ENCODE measurements around the gene PCDHGB7. TPM values are rescaled to one million over a fixed set of nuclear protein-coding genes. Genes with fewer than 3 reads are reported as not detected.
A peak's percentile ranks its signal among the peaks of the same experiment; 100 is the strongest.
"Not testable (repeated sequence)": the region's sequence is repeated elsewhere in the genome, so short reads cannot be mapped to it uniquely, and the experiment has no call there.

PCDHGB7 gene
- total and polyA plus RNA-seq, 2 donors (not counting 1 experiment from before 2014, with no cell fraction given) = 13.0 to 15.3 TPM

- Histone ChIP-seq H4K20me1 (ENCODE audit: control insufficient read depth, extremely low read depth, insufficient read depth, low read length) (no peaks in the 10 kb centered on the region), H3K27ac (ENCODE audit: insufficient read depth, low read length) (no peak overlapping the region), H3K9me3 (ENCODE audit: control insufficient read depth, insufficient read depth, low read depth, low read length) (peaks cover 6% of the 10 kb centered on the region), H2AFZ (ENCODE audit: low read length) (no peak overlapping the region), H3K4me3 (replicated peaks in 1 of 4; ENCODE audit: control extremely low read depth in 1 of 4, insufficient read depth in 1 of 4, low read depth in 3 of 4, low read length in 4 of 4) (peak overlapping the region; percentile 26 to 69 (median 46)), H3K4me2 (ENCODE audit: extremely low read depth, insufficient read depth, low read length) (peak overlapping the region; percentile 47), H3K79me2 (ENCODE audit: control insufficient read depth, insufficient read depth, low read length) (no peaks in the 10 kb centered on the region), H3K4me1 (ENCODE audit: control insufficient read depth, extremely low read depth, insufficient read depth, low read length) (no peaks in the 10 kb centered on the region), H3K36me3 (ENCODE audit: control insufficient read depth, insufficient read depth, low read length) (no peaks in the 10 kb centered on the region), H3K27me3 (ENCODE audit: control insufficient read depth, insufficient read depth, low read length) (peaks cover 3% of the 10 kb centered on the region), H3K9ac (ENCODE audit: insufficient read depth, low read length) (no peak overlapping the region)
- no peak for DNase-seq (ENCODE audit: low read depth in 2 of 2)
- TF ChIP-seq, protein P1, sequence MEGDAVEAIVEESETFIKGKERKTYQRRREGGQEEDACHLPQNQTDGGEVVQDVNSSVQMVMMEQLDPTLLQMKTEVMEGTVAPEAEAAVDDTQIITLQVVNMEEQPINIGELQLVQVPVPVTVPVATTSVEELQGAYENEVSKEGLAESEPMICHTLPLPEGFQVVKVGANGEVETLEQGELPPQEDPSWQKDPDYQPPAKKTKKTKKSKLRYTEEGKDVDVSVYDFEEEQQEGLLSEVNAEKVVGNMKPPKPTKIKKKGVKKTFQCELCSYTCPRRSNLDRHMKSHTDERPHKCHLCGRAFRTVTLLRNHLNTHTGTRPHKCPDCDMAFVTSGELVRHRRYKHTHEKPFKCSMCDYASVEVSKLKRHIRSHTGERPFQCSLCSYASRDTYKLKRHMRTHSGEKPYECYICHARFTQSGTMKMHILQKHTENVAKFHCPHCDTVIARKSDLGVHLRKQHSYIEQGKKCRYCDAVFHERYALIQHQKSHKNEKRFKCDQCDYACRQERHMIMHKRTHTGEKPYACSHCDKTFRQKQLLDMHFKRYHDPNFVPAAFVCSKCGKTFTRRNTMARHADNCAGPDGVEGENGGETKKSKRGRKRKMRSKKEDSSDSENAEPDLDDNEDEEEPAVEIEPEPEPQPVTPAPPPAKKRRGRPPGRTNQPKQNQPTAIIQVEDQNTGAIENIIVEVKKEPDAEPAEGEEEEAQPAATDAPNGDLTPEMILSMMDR (conservative IDR thresholded peaks at IDR 0.05 in 1 of 2, IDR thresholded peaks at IDR 0.05 in 1 of 2; ENCODE audit: low read depth in 1 of 2, low read length in 2 of 2) = no peak
- TF ChIP-seq EZH2 (IDR thresholded peaks at IDR 0.05; ENCODE audit: low read length, missing control alignments) = no peak
These were observed 3.9 kb upstream of the PCDHGB7 start for GRCh38 chr5:141413540-141414069.

DNA sequence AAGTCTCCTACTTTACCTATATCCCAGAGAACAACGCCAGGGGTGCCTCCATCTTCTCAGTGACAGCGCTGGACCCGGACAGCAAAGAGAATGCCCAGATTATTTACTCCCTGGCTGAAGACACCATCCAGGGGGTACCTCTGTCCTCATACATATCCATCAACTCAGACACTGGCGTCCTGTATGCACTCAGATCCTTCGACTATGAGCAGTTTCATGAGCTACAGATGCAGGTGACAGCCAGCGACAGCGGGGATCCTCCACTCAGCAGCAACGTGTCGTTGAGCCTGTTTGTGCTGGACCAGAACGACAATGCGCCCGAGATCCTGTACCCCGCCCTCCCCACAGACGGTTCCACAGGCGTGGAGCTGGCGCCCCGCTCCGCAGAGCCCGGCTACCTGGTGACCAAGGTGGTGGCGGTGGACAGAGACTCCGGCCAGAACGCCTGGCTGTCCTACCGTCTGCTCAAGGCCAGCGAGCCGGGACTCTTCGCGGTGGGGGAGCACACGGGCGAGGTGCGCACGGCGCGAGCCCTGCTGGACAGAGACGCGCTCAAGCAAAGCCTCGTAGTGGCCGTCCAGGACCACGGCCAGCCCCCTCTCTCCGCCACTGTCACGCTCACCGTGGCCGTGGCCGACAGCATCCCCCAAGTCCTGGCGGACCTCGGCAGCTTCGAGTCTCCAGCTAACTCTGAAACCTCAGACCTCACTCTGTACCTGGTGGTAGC lies 2.8 kb upstream of the PCDHGB7 start:
- not testable (repeated sequence) for H4K20me1 ChIP-seq (ENCODE audit: control insufficient read depth, extremely low read depth, insufficient read depth, low read length); H3K27me3 ChIP-seq (ENCODE audit: control insufficient read depth, insufficient read depth, low read length); H3K4me3 ChIP-seq (replicated peaks in 1 of 4; ENCODE audit: control extremely low read depth in 1 of 4, insufficient read depth in 1 of 4, low read depth in 3 of 4, low read length in 4 of 4); H3K4me2 ChIP-seq (ENCODE audit: extremely low read depth, insufficient read depth, low read length); H2AFZ ChIP-seq (ENCODE audit: low read length); H3K4me1 ChIP-seq (ENCODE audit: control insufficient read depth, extremely low read depth, insufficient read depth, low read length); H3K9me3 ChIP-seq (ENCODE audit: control insufficient read depth, insufficient read depth, low read depth, low read length); H3K79me2 ChIP-seq (ENCODE audit: control insufficient read depth, insufficient read depth, low read length); H3K36me3 ChIP-seq (ENCODE audit: control insufficient read depth, insufficient read depth, low read length); DNase-seq (ENCODE audit: low read depth in 2 of 2); H3K27ac ChIP-seq (ENCODE audit: insufficient read depth, low read length); H3K9ac ChIP-seq (ENCODE audit: insufficient read depth, low read length)

- H3K4me3 ChIP-seq (replicated peaks in 1 of 4; ENCODE audit: control extremely low read depth in 1 of 4, insufficient read depth in 1 of 4, low read depth in 3 of 4, low read length in 4 of 4); H3K4me2 ChIP-seq (ENCODE audit: extremely low read depth, insufficient read depth, low read length); H3K9ac ChIP-seq (ENCODE audit: insufficient read depth, low read length); H3K27ac ChIP-seq (ENCODE audit: insufficient read depth, low read length); H3K27me3 ChIP-seq (ENCODE audit: control insufficient read depth, insufficient read depth, low read length); H2AFZ ChIP-seq (ENCODE audit: low read length); H4K20me1 ChIP-seq (ENCODE audit: control insufficient read depth, extremely low read depth, insufficient read depth, low read length); DNase-seq (ENCODE audit: low read depth in 2 of 2); H3K9me3 ChIP-seq (ENCODE audit: control insufficient read depth, insufficient read depth, low read depth, low read length); H3K36me3 ChIP-seq (ENCODE audit: control insufficient read depth, insufficient read depth, low read length); H3K4me1 ChIP-seq (ENCODE audit: control insufficient read depth, extremely low read depth, insufficient read depth, low read length); H3K79me2 ChIP-seq (ENCODE audit: control insufficient read depth, insufficient read depth, low read length): not testable (repeated sequence)
These were observed 2.2 kb upstream of the PCDHGB7 start for GRCh38 chr5:141415275-141415618.
